A673 (cell line): ENCODE measurements around the gene PPM1M.

ENCODE experiments used
- EZH2 ChIP-seq: fragments of 200-600 bp; sonication (generic); IDR thresholded peaks from 2 replicates; pipeline ENCODE4 v1.6.1; 2017; ENCODE audit warnings: borderline replicate concordance, low read depth, mild to moderate bottlenecking, mixed read lengths, antibody characterized with exemption, low read length; ENCODE audit not compliant: poor library complexity, severe bottlenecking
- TF ChIP-seq, protein P1 (sequence below): fragments of 300-800, 200-600 bp; sonication (generic); conservative IDR thresholded peaks from 2 replicates; pipeline ENCODE4 v1.5.1; 2017; ENCODE audit warnings: low read depth, mild to moderate bottlenecking, antibody characterized with exemption, low read length, moderate library complexity, mixed read lengths

DNA sequence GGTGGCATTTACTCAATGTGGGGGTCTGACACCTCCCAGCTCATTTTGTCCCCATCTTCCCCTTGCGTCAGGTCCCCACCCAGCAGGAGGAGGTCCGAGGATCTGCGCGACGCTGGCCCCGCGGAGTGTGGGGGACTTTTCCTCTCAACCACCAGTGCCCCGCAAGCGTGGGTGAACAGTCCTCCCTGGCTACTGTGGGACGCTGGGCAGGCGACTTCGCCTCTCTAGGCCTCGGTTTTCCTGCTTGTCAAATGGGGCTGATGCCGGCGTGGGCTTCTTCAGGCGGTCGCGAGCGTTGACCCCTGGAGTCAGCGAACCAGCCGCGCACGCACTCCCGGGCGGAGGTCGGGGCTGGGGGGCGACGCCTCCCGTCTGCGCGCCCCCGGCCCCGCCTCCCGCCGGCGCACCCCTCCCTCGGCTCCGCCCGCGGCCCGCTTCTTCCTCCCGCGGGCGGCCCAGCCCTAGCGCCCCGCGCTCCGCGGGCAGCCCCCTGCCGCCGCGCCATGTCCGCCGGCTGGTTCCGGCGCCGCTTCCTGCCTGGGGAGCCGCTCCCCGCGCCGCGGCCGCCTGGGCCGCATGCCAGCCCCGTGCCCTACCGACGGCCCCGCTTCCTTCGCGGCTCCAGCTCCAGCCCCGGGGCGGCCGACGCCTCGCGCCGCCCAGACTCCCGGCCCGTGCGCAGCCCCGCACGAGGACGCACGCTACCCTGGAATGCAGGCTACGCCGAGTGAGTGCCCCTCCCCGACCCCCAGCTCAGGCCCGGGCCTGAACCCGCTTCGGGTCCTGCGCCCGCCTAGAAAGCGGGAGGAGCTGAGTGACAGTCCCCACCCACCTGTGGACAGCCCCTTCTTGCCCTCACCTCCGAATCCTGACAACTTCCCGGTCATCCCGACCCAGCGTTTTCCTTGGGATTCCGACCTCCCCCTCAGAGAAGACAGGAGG, at the start of gene PPM1M:
- TF ChIP-seq, protein P1, sequence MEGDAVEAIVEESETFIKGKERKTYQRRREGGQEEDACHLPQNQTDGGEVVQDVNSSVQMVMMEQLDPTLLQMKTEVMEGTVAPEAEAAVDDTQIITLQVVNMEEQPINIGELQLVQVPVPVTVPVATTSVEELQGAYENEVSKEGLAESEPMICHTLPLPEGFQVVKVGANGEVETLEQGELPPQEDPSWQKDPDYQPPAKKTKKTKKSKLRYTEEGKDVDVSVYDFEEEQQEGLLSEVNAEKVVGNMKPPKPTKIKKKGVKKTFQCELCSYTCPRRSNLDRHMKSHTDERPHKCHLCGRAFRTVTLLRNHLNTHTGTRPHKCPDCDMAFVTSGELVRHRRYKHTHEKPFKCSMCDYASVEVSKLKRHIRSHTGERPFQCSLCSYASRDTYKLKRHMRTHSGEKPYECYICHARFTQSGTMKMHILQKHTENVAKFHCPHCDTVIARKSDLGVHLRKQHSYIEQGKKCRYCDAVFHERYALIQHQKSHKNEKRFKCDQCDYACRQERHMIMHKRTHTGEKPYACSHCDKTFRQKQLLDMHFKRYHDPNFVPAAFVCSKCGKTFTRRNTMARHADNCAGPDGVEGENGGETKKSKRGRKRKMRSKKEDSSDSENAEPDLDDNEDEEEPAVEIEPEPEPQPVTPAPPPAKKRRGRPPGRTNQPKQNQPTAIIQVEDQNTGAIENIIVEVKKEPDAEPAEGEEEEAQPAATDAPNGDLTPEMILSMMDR, result no peak
- no peak for TF ChIP-seq EZH2
